IPS-18c (cell line): ENCODE data around the gene TGDS.
A peak's percentile ranks its signal among the peaks of the same experiment; 100 is the strongest.
"Not testable (repeated sequence)": the region's sequence is repeated elsewhere in the genome, so short reads cannot be mapped to it uniquely, and the experiment has no call there.

Experiments
- H3K4me3 ChIP-seq: 2 replicates; pipeline ENCODE4 v1.7.0; 2013; ENCODE audit warnings: low read depth, mild to moderate bottlenecking, low read length, moderate library complexity; ENCODE audit not compliant: insufficient read depth
- H3K9me3 ChIP-seq: one replicate; pipeline ENCODE4 v1.6.1; 2013; ENCODE audit warnings: mild to moderate bottlenecking, low read length, moderate library complexity; ENCODE audit not compliant: control insufficient read depth, insufficient read depth

TGDS gene, protein sequence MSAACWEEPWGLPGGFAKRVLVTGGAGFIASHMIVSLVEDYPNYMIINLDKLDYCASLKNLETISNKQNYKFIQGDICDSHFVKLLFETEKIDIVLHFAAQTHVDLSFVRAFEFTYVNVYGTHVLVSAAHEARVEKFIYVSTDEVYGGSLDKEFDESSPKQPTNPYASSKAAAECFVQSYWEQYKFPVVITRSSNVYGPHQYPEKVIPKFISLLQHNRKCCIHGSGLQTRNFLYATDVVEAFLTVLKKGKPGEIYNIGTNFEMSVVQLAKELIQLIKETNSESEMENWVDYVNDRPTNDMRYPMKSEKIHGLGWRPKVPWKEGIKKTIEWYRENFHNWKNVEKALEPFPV

DNA sequence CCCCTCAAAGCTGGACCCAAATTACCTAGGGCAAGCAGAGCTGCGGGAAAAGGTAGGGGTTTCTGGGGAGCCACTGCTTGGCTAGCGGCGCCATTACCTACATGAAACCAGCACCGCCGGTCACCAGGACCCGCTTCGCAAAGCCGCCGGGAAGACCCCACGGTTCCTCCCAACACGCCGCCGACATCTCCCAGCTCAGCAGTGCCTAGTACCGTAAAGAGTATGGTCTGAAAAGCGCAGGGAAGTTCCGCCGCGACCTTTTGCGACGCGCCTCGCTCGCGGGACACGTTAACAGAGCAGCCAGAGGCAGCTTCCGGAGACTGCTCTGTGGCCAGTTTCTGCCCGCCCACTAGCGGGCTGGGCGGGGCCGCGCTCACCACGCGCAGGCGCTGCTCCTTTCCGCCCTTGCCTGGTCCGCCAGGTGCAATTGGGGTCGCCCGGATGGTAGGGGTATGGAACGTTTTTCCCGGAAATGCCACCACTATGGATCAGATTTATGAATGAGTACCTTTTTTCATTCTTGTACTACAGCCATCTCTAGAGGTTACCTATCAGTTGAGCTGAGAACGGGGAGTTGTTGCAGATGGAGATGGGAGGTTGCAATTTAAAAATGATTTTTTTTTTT is at the start of gene TGDS:
TGDS (minus strand) TSS at position 203 of the 625 bp plus-strand sequence; CDS start at position 187, 16 bp downstream.
- Histone ChIP-seq H3K9me3 (no peaks in the 10 kb centered on the region), H3K4me3 (peak within 1 kb of the TSS; percentile 97)

DNA sequence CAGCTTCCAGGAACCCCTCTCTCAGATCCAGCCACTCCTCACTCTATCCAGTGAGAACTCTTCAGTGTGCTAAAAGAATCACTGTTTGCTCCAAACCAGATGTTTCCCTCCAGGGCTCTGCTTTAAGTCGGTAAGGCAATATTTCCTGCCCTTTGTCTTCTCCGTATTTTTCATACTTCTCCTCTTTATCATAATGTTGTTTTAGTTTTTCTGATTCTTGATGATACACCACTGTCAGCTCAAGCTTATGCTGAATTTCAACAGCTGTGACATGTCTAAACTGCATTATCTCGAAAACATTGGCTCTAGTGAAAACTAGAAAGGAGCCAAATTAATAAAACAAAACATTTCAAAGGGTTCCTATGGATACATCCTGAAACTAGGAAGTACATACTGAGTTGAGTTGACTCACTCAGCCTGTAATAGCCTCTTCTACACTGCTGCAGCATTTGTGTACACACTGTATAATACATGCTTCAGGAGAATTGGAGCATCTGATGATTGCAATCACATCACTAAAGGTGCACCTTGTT is 45.5 kb upstream of the TGDS start:
- no peak overlapping the region for H3K4me3 ChIP-seq
- peaks cover 4% of the 10 kb centered on the region for H3K9me3 ChIP-seq

DNA sequence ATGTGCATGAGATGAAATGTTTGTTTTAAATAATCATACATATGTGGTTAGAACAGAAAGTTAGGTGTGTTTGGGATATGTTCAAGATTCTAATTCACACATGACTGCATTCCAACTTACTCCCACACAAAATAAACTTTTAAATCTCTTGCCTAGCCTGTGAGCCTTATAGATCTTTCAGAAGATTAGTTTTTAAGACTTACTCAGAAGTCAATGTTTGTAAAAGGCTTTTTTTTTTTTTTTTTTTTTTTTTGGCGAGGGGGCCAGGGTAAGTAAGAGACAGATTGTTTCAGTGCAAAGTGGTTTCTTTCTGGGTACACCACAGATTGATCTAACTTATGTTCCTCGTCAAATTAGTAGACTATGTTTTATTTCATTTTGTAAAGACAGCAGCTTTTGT is 44.8 kb upstream of the TGDS start:
- Histone ChIP-seq H3K4me3 (no peak overlapping the region), H3K9me3 (peaks cover 4% of the 10 kb centered on the region)

DNA sequence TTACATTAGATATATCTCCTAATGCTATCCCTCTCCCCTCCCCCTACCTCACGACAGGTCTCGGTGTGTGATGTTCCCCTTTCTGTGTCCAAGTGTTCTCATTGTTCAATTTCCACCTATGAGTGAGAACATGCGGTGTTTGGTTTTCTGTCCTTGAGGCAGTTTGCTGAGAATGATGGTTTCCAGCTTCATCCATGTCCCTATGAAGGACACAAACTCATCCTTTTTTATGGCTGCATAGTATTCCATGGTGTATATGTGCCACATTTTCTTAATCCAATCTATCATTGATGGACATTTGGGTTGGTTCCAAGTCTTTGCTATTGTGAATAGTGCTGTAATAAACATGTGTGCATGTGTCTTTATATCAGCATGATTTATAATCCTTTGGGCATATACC is 41.7 kb upstream of the TGDS start:
- not testable (repeated sequence) for H3K4me3 ChIP-seq, H3K9me3 ChIP-seq

DNA sequence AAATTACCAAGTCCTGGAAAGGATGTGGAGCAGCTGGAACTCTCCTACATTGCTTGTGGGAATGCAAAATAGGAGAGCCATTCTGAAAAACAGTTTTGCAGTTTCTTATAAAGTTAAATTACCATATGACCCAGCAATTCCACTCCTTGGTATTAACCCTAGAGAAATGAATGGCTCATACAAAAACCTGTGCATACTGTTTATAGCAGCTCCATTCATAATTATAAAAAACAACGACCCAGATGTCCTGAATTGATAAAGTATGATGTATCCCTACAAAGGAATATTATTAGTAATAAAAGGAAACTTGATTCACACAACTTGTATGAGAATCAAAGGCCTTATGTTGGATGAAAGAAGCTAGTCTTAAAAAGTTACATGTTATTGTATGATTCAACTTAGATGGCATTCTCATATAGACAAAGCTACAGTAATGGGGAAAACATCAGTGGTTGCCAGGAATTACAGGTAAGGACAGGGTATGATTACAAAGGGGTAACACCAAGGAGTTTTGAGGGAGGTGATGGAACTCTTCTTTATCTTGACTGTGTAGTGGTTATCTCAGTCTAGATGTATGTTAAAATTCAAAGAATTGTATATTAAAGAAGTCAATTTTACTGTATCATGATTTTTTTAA is 41.1 kb upstream of the TGDS start:
- Histone ChIP-seq H3K9me3 (peaks cover 2% of the 10 kb centered on the region), H3K4me3 (no peak overlapping the region)

DNA sequence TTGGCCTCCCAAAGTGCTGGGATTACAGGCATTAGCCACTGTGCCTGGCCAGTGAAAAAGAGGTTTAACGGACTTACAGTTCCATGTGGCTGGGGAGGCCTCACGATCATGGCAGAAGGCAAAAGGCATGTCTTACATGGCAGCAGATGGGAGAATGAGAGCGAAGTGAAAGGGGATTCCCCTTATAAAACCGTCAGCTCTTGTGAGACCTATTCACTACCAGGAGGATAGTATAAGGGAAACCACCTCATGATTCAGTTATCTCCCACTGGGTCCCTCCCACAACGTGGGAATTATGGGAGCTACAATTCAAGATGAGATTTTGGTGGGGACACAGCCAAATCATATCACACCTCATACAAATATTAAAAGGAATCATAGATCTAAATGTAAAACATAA is 40.1 kb upstream of the TGDS start:
- H3K9me3 ChIP-seq, H3K4me3 ChIP-seq: not testable (repeated sequence)

DNA sequence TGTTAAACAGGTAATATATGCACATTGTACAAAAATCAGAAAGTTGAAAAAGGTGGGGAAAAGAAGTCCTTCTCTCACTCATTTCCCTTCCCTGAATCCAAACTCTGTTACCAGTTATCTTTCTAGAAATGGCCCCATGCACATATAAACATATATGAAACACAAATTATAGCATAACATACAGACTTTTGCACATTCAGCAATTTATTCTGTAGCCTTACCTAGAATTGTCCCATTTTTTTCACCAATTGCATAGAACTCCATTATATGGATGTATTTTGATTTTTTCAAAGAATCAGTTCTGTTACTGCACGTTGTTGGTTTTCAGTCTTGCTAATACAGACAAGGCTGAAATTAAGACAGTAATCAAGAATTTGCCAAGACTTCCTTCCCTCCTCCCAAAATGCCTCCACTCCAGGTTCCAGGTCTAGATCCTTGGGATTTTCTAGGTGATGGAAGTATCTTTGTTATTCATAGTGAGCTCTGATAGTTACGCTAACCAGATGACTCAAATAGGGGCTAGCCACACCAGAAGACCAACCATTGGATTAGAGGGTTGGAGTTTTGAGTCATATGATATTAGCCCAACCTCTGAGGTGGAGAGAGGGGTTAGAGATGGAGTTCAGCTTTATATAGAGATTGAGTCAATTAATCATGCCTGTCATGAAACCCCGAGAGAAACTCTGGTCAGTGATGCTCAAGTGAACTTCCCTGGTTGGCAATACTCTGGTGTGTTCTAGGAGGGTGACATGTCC is 36.5 kb upstream of the TGDS start:
- Histone ChIP-seq H3K9me3 (no peaks in the 10 kb centered on the region), H3K4me3 (no peak overlapping the region)

DNA sequence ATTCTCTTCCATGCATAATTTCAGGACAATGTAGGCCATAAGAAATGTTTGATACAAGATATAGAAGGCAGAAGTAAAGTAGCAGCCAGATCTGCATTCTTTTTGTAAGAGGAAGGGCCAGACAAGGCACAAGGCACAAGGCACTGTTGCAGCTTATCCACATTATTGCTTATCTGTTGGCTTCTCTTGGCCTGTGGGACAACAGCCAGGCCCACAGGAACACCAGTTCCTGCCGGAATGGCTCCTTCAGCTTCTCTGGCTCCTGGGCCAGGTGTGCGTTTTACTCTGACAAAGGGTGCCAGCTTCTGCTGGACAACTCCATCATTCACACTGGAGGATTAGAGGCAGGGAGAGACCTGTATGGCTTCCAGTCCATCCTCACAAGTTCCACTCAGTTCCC is 34.9 kb upstream of the TGDS start:
- no peaks in the 10 kb centered on the region for H3K9me3 ChIP-seq
- no peak overlapping the region for H3K4me3 ChIP-seq

DNA sequence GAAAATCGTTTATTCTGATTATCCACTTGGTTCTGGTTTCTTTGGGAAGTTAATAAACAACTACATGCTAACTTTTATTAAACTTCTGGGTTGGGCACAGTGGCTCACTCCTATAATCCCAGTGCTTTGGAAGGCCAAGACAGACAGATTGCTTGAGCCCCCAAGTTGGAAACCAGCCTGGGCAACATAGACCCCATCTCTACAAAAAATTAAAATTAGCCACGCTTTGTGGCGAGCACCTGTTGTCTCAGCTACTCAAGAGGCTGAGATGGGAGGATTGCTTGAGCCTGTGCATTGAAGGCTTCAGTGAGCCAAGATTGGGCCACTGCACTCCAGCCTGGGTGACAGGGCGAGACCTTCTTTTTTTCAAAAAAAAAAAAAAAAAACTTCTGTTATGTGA is 27.4 kb upstream of the TGDS start:
- Histone ChIP-seq H3K4me3 (no peak overlapping the region), H3K9me3 (no peaks in the 10 kb centered on the region)

DNA sequence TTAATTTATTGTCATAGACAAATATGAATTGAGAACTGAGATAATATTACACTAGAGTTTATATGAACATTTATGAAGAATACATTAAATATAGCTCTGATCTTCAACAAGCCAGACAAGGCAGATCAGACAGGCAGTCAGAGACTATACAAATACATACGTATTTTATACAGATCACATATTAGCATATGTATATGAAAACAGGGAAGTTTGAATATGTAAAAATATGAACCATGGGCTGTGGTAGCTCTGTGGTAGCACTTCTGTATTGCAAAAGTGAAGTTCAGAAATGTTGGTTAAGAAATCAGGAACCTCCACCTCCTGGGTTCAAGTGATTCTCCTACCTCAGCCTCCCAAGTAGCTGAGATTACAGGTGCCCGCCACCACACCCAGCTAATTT is 26.4 kb upstream of the TGDS start:
- H3K4me3 ChIP-seq, result no peak overlapping the region
- H3K9me3 ChIP-seq, result no peaks in the 10 kb centered on the region

DNA sequence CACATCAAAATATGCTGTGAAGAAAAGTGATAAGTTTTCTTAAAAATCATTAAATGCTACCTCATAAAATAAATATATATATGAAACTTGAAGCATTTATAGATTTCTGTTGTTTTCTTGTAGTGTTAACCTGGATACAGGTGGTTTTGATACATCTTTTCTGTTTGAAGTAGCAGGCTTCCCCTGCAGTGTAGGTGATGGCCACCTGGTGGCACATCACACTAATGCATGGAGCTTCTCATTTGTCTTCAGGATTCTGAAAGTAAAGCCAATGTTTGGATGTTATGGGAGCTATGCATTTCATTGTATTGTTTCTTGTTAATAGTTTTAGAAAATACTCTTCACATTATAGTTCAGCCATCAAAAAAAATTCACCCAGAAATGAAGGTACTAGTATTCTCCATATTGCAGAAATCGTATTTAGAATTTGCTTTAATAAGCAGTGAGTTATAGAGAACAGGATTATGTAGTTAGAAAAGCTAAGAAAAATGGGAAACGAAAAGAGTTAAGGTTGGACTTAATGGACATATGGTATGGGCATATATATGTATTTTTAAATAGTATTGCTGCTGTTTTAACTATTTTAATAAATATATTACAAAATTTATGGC is 24.4 kb upstream of the TGDS start:
- H3K4me3 ChIP-seq, result no peak overlapping the region

DNA sequence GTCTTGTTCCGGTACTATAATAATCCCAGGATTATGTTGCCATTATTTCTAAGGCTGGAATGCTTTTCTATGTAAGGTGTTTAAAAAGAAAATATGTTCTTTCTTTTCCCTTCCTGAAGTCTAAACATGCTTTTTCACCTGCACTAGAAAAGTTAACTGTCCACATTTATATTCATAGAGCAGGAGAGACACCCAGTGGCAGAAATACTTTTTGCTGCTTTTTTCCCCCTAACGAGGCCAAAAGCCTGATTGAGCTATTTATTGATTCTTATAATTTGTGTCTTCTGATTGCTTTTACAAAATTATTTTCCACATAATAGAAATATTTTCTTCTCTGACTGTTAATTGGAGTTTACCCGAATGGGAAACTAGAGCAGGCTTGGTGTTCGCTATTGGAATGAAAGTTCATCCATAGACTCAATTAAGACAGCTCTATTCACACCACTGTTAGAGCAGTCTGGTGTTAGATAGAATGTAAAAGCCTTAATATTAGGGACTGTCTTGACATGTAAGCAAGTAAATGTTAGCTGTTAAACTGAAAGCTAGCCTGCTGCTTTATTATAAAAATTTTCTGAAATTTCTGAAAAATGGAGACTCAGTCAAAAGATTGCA is 21.5 kb upstream of the TGDS start:
- Histone ChIP-seq H3K9me3 (no peaks in the 10 kb centered on the region), H3K4me3 (no peak overlapping the region)

More for the DNA sequence above, 24.4 kb upstream of the TGDS start:
- no peaks in the 10 kb centered on the region for H3K9me3 ChIP-seq

DNA sequence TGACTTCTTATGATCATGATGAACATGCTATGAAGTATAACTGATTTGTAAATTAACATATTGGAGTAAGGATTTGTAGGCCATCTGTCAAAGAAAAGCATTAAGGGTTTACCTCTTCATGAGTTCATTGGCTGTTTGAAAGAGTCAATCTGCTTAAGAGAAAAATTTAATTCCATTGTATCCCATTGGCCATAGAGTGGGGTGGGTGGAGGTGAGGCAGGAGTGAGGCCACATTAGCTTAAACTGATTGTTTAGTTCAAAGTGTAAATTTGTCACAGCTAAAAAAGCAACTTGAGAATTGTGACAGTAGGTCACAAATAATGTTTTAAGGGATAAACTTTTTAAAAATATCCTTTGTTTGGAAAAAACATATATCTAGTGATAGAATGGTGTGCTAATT is 17.1 kb upstream of the TGDS start:
- H3K4me3 ChIP-seq, result no peak overlapping the region
- H3K9me3 ChIP-seq, result no peaks in the 10 kb centered on the region

DNA sequence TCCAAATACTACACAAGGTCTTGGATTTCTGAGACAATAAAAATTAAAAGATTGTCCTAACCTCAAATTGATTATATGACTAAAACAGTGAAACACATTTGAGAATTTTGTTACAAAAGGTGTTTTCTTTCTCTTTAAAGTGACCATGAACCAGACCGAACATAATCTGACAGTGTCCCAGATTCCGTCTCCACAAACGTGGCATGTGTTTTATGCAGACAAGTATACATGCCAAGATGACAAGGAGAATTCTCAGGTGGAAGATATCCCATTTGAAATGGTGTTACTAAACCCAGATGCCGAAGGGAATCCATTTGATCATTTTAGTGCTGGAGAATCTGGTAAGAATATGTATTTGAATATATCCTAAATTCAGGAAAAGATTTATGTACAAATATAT is 16.1 kb upstream of the TGDS start:
- H3K9me3 ChIP-seq, result no peaks in the 10 kb centered on the region
- H3K4me3 ChIP-seq, result no peak overlapping the region

DNA sequence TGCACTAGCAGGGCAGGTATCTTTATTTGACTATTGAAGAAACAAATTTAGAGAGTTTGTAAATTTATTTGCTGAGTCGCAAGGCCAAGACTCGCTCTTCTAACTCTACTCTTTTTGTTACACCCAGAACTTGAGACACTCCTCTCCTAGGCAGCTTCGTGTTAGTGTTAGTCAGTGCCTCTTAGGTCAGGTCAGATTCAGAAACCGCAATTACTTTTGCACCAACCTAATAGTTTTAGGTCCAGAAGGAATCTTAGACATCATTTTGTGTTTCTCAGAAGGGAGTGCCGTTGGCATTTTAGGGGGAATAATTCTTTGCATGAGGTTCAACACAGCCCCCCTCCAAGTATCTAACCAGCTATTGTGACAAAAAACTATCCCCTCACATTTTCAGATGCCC is 14.5 kb upstream of the TGDS start:
- Histone ChIP-seq H3K4me3 (no peak overlapping the region), H3K9me3 (no peaks in the 10 kb centered on the region)

DNA sequence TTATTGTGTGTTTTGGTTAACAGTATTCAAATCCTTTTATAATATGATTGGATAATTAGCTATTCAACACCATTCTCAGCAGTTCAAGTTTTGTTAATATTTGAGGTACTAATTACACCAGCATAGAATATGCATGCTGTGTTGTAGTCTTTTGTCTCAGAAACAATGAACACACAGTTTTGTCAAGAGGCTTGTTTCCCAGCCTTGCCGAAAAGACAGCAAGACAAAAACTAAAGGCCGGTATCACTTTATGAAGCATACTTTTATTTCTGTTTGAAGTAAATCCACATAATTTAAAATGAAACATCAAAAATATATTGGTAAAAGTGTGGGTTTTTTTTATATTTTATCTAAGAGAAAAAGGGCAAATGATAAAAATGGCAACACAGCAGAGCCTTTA is 13.2 kb upstream of the TGDS start:
- Histone ChIP-seq H3K9me3 (no peaks in the 10 kb centered on the region), H3K4me3 (no peak overlapping the region)

DNA sequence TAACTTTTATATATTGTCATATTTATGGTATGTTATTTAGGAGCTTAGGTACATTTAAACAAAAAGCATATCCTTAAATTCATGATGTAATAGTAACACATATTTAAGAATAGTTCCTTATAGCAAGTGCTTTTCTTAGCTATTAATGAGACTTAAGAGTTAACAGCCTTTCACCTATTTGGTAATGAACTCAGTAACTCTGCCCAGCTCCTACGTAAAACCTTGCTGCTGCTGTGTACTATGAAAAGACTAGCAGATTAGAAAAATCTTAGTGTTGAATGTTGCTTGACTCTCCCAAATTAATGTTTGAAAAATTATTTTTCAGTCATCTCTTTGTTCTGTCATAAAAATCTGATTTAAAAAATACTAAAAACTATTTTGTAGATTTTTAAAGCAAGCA is 12.6 kb upstream of the TGDS start:
- H3K4me3 ChIP-seq, result no peak overlapping the region
- no peaks in the 10 kb centered on the region for H3K9me3 ChIP-seq
